ENCODE results near the gene TPBGL.

TPBGL gene

DNA sequence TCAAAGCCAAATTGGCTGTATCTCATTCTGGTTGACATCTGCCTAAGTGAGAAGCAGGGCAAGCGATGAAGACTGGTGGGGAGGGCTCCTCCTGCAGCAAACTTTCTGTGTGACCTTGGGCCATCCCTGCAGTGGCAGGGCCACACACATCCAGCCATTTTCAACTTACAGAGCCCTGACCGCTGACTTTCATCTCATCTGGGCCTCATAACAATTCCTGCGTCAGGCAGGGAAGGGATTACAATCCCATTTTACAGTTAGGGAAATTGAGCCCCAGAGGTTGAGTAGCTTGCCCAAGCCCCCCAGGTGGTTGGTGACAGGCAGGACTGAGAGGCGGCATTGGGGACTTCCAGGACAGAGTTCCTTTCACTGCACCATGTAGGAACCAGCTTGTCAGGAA is 21.9 kb downstream of the TPBGL start:
- TF ChIP-seq L3MBTL2 (conservative IDR thresholded peaks at IDR 0.05) (no peak), PKNOX1 (IDR thresholded peaks at IDR 0.05) (no peak), ARNT (IDR thresholded peaks at IDR 0.05) (no peak), LEF1 (IDR thresholded peaks at IDR 0.05; ENCODE audit: borderline replicate concordance) (no peak), ELF4 (IDR thresholded peaks at IDR 0.05) (no peak), SP1 (IDR thresholded peaks at IDR 0.05) (no peak), BHLHE40 (IDR thresholded peaks at IDR 0.05; ENCODE audit: borderline replicate concordance) (no peak), SUZ12 (IDR thresholded peaks at IDR 0.05) (no peak), NFRKB (IDR thresholded peaks at IDR 0.05) (no peak), TARDBP (IDR thresholded peaks at IDR 0.05) (no peak)
- POLR2A ChIA-PET = no interaction called here
- DNase-seq (ENCODE audit: extremely low spot score) = no peak
- CTCF ChIA-PET = no interaction called here

DNA sequence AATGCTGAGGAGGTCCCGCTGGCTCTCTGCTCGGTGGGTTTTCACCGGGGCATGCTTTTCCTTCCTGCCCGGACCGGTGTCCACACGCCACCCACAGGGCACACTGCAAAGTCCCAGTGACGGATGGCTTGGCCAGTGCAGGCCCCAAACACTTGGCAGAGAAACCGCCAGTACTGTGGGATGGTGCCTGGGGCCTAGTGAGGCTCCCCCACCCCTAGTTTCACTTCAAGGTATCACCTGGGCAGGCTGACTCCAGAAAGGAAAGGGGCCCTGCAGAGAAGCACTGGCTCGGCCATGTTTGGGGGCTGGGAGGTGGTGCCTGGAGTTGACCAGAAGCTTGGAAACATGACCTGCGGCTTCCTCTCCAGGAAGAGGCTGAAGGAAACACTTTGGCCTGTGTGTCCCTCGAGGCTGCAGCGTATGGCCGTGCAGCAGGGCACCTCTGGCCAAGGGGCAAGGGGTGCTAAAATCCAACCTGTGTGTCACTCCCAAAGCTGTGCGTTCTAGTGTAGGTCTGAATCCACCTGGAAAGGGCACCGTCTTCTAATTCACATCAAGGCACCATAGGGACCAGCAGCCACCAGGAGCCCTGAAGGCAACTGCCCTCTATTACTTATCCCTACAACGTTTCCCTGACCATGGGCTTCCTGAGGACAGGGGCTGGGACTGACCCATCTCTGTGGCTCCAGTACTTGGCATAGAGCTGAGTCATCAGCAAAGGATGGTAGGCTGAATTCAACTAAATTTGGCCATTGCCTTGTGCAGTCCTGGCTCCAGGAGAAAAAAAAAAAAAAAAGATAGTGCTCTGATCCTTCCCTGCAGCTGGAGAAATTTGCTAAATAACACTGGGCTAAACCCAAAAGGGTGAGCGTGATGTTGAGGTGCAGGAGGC is 22.6 kb downstream of the TPBGL start:
- ChIA-PET CTCF (no interaction called here), POLR2A (no interaction called here)
- no peak for DNase-seq (ENCODE audit: extremely low spot score)
- no peak for TF ChIP-seq SUZ12 (IDR thresholded peaks at IDR 0.05)
- TF ChIP-seq BHLHE40 (IDR thresholded peaks at IDR 0.05; ENCODE audit: borderline replicate concordance) = no peak
- no peak for TF ChIP-seq ELF4 (IDR thresholded peaks at IDR 0.05)
- TF ChIP-seq ARNT (IDR thresholded peaks at IDR 0.05) = no peak

- POLR2A ChIA-PET = no interaction called here
- CTCF ChIA-PET = no interaction called here
- no peak for DNase-seq (ENCODE audit: extremely low spot score)
- TF ChIP-seq FOXK2 (IDR thresholded peaks at IDR 0.05) (no peak), TARDBP (IDR thresholded peaks at IDR 0.05) (no peak)
Observed at GRCh38 chr11:75263944-75264349, 23.4 kb downstream of the TPBGL start.

DNA sequence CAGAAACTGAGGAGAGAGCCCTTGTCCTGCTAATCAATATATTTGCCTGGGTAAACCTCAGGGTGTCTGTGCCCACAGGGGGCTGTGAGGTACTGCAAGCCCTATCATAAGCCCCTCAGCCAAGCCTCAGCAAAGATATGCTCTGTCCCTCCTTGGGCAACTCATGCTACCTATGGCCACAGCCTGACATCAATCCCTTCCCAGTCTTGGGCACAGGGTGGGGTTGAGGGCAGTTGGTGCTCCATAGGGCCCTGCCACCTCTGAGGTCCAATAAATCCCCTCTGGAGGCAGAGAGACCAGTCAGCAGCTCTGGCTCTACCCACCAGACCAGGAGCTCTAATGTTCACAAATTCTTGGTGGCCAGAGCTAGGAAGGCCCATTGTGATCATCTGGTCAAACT is 23.8 kb downstream of the TPBGL start:
- DNase-seq (ENCODE audit: extremely low spot score) = no peak
- TF ChIP-seq NFRKB (IDR thresholded peaks at IDR 0.05) = no peak
- TF ChIP-seq L3MBTL2 (conservative IDR thresholded peaks at IDR 0.05) = no peak
- TF ChIP-seq FOXA1 (IDR thresholded peaks at IDR 0.05) = no peak
- no peak for TF ChIP-seq BHLHE40 (IDR thresholded peaks at IDR 0.05; ENCODE audit: borderline replicate concordance)
- no peak for TF ChIP-seq SUZ12 (IDR thresholded peaks at IDR 0.05)
- no peak for TF ChIP-seq SP1 (IDR thresholded peaks at IDR 0.05)
- TF ChIP-seq CTBP1 (IDR thresholded peaks at IDR 0.05; ENCODE audit: borderline replicate concordance) = no peak
- TF ChIP-seq ARNT (IDR thresholded peaks at IDR 0.05) = no peak
- no peak for TF ChIP-seq LEF1 (IDR thresholded peaks at IDR 0.05; ENCODE audit: borderline replicate concordance)
- TF ChIP-seq TARDBP (IDR thresholded peaks at IDR 0.05) = no peak
- TF ChIP-seq HDGF (IDR thresholded peaks at IDR 0.05; ENCODE audit: borderline replicate concordance) = no peak
- TF ChIP-seq ZNF384 (IDR thresholded peaks at IDR 0.05) = no peak
- no peak for TF ChIP-seq FOXK2 (IDR thresholded peaks at IDR 0.05)
- TF ChIP-seq FOXM1 (IDR thresholded peaks at IDR 0.05; ENCODE audit: borderline replicate concordance) = no peak
- no peak for TF ChIP-seq PKNOX1 (IDR thresholded peaks at IDR 0.05)
- no peak for TF ChIP-seq ELF4 (IDR thresholded peaks at IDR 0.05)
- POLR2A ChIA-PET = no interaction called here
- CTCF ChIA-PET = interaction anchor here (1.1 kb wide), 1 partner anchor 124 kb away, joined by 4 read pairs; no protein-coding TSS in a partner anchor

DNA sequence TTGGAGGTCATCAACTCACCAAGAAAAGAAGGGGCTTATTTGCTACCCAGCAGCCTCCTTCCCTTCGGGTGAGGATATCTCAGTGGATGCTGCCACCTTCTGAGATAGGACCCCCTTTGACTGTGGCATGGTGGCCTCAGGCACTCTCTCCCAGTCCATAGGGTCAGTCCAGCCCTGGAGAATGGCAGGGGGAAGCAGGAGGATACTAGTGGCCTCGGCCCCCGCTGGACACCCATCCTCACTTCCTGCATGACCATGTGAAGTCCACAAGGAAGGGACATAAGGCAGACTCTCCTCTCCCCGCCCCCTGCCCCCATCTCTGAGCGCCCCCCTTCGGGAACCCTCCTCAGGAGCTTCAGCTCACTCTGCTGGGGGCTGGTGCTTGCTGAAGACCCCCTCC is 24.4 kb downstream of the TPBGL start:
- ChIA-PET POLR2A (no interaction called here), CTCF (interaction anchor here (1.1 kb wide), 1 partner anchor 124 kb away, joined by 4 read pairs; no protein-coding TSS in a partner anchor)
- no peak for DNase-seq (ENCODE audit: extremely low spot score)
- TF ChIP-seq LEF1 (IDR thresholded peaks at IDR 0.05; ENCODE audit: borderline replicate concordance) = no peak
- TF ChIP-seq TARDBP (IDR thresholded peaks at IDR 0.05) = no peak
- TF ChIP-seq BHLHE40 (IDR thresholded peaks at IDR 0.05; ENCODE audit: borderline replicate concordance) = no peak
- no peak for TF ChIP-seq FOXA1 (IDR thresholded peaks at IDR 0.05)
- TF ChIP-seq L3MBTL2 (conservative IDR thresholded peaks at IDR 0.05) = no peak
- TF ChIP-seq ZNF384 (IDR thresholded peaks at IDR 0.05) = no peak
- TF ChIP-seq NFRKB (IDR thresholded peaks at IDR 0.05) = no peak
- TF ChIP-seq SP1 (IDR thresholded peaks at IDR 0.05) = no peak
- TF ChIP-seq ELF4 (IDR thresholded peaks at IDR 0.05) = no peak
- no peak for TF ChIP-seq PKNOX1 (IDR thresholded peaks at IDR 0.05)
- TF ChIP-seq FOXK2 (IDR thresholded peaks at IDR 0.05) = no peak
- TF ChIP-seq HDGF (IDR thresholded peaks at IDR 0.05; ENCODE audit: borderline replicate concordance) = no peak
- TF ChIP-seq ARNT (IDR thresholded peaks at IDR 0.05) = no peak
- TF ChIP-seq CTBP1 (IDR thresholded peaks at IDR 0.05; ENCODE audit: borderline replicate concordance) = no peak
- no peak for TF ChIP-seq SUZ12 (IDR thresholded peaks at IDR 0.05)
- TF ChIP-seq FOXM1 (IDR thresholded peaks at IDR 0.05; ENCODE audit: borderline replicate concordance) = no peak

DNA sequence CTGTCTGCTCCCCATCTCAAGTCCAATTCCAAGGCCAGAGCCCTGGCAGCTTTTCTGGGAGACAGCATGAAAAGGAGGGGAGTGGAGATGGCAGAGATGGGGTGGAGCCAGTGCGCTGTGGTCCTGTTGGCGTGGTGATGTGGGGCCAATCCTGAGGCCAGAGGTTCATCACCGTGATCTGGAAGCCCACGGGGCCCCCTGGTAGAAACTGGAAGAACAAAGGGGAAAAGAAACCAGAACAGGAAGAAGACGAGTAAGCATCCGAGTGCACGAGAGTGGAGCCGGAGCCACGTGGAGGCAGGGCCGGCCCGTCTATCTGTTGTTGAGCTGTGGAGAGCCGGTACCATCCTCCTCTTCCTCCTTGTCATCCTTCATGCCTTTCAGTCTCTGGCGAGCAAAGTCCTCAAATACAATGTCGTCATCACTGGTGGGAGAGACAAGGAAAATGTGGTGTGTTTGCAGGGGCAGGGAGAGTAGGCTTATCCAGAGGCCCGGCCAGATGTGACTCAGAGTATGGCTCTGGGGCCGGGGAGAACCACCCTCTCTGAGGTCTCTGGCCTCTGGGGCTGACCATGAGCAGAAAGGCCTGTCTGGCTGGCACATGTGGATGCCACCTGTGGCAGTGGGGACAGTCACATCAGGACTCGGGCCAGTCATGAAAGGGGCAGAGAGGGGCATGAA is 25.4 kb downstream of the TPBGL start:
- no peak for TF ChIP-seq HDGF (IDR thresholded peaks at IDR 0.05; ENCODE audit: borderline replicate concordance)
- TF ChIP-seq PKNOX1 (IDR thresholded peaks at IDR 0.05) = no peak
- no peak for TF ChIP-seq SUZ12 (IDR thresholded peaks at IDR 0.05)
- no peak for TF ChIP-seq L3MBTL2 (conservative IDR thresholded peaks at IDR 0.05)
- TF ChIP-seq CTBP1 (IDR thresholded peaks at IDR 0.05; ENCODE audit: borderline replicate concordance) = no peak
- no peak for TF ChIP-seq FOXM1 (IDR thresholded peaks at IDR 0.05; ENCODE audit: borderline replicate concordance)
- no peak for TF ChIP-seq NFRKB (IDR thresholded peaks at IDR 0.05)
- TF ChIP-seq BHLHE40 (IDR thresholded peaks at IDR 0.05; ENCODE audit: borderline replicate concordance) = no peak
- TF ChIP-seq ZNF384 (IDR thresholded peaks at IDR 0.05) = no peak
- TF ChIP-seq FOXK2 (IDR thresholded peaks at IDR 0.05) = no peak
- no peak for TF ChIP-seq TARDBP (IDR thresholded peaks at IDR 0.05)
- no peak for TF ChIP-seq ARNT (IDR thresholded peaks at IDR 0.05)
- no peak for TF ChIP-seq FOXA1 (IDR thresholded peaks at IDR 0.05)
- no peak for TF ChIP-seq LEF1 (IDR thresholded peaks at IDR 0.05; ENCODE audit: borderline replicate concordance)
- no peak for TF ChIP-seq SP1 (IDR thresholded peaks at IDR 0.05)
- DNase-seq (ENCODE audit: extremely low spot score) = no peak
- ChIA-PET POLR2A (no interaction called here), CTCF (interaction anchor here (0.6 kb wide), 4 partner anchors 22 to 125 kb away, joined by 3 to 10 read pairs (median 3); no protein-coding TSS in a partner anchor)

Data from HEK293T (cell line).